IMR-90 (cell line): ENCODE data around the gene PDCD1.

Experiments
- BHLHE40 ChIP-seq: fragments of 150-350 bp; IDR thresholded peaks from 2 replicates; pipeline ENCODE4 v1.6.1; 2016; ENCODE audit warnings: mild to moderate bottlenecking, low read depth, low read length
- CHD1 ChIP-seq: IDR thresholded peaks from 2 replicates; pipeline ENCODE4 v1.6.1; 2012; ENCODE audit warnings: low read depth, low read length, improper control_type of control experiment
- CTCF ChIP-seq: conservative IDR thresholded peaks from 2 replicates; pipeline ENCODE4 v1.5.1; 2012; ENCODE audit warnings: mild to moderate bottlenecking, low read depth, low read length, improper control_type of control experiment
- ELK1 ChIP-seq: fragments of 150-350 bp; IDR thresholded peaks from 2 replicates; pipeline ENCODE4 v1.6.1; 2016; ENCODE audit warnings: low read depth, mild to moderate bottlenecking, low read length, moderate library complexity, borderline replicate concordance
- MXI1 ChIP-seq: IDR thresholded peaks from 2 replicates; pipeline ENCODE4 v1.6.1; 2012; ENCODE audit warnings: low read depth, mild to moderate bottlenecking, low read length, moderate library complexity, borderline replicate concordance
- POLR2A ChIP-seq: IDR thresholded peaks from 2 replicates; pipeline ENCODE4 v1.6.1; 2012; ENCODE audit warnings: mild to moderate bottlenecking, low read depth, low read length
- RAD21 ChIP-seq: IDR thresholded peaks from 2 replicates; pipeline ENCODE4 v1.6.1; 2012; ENCODE audit warnings: low read length, improper control_type of control experiment
- USF2 ChIP-seq: fragments of 150-350 bp; IDR thresholded peaks from 2 replicates; pipeline ENCODE4 v1.6.1; 2017; ENCODE audit warnings: mild to moderate bottlenecking, antibody characterized with exemption, low read length, low read depth

GRCh38 chr2:241871538-241872312, 13.0 kb upstream of the PDCD1 start:
- TF ChIP-seq POLR2A (no peak), USF2 (no peak), ELK1 (no peak), CTCF (no peak), MXI1 (no peak), BHLHE40 (no peak), RAD21 (no peak), CHD1 (no peak)
